B cell (primary cell): ENCODE measurements around the gene VWA3B. TPM values are rescaled to one million over a fixed set of nuclear protein-coding genes. Genes with fewer than 3 reads are reported as not detected.
"Not testable (repeated sequence)": the region's sequence is repeated elsewhere in the genome, so short reads cannot be mapped to it uniquely, and the experiment has no call there.

Experiments used
- ATAC-seq: fragments of 200-7000 bp; cut with Tn5 transposase; one replicate; pipeline ENCODE4 v1.10.0; 2021; ENCODE audit warnings: low read depth, mild to moderate bottlenecking, moderate number of reproducible peaks, moderate library complexity
- CTCF ChIA-PET: fragments of 350-600 bp; sonication (Branson Sonifier 250); formaldehyde crosslinking; loops from one replicate; lab custom pipeline; 2021; ENCODE audit warnings: antibody characterized with exemption, inconsistent platforms; lab: Charles Lee
- POLR2A ChIA-PET: fragments of 350-600 bp; sonication (Branson Sonifier 250); formaldehyde crosslinking; loops from one replicate; lab custom pipeline; 2021; ENCODE audit warnings: antibody characterized with exemption; lab: Charles Lee
- DNase-seq: peaks from one replicate; pipeline ENCODE4 v3.0.0; 2013
- H2AFZ ChIP-seq: 2 replicates; pipeline ENCODE4 v1.6.1; 2012; ENCODE audit warnings: mild to moderate bottlenecking, low read depth, low read length; ENCODE audit not compliant: insufficient read depth, poor library complexity, severe bottlenecking
- H3K27ac ChIP-seq, 2 donors: 1 replicate in 1 of 2; 2 replicates in 1 of 2; pipeline ENCODE4 v1.5.1; 2012 to 2013; ENCODE audit warnings: low read length in 2 of 2, mild to moderate bottlenecking in 2 of 2, moderate library complexity in 1 of 2
- H3K27me3 ChIP-seq, 4 experiments: fragments of 200-600 bp in 1 of 4; sonication (generic) in 1 of 4; replicated peaks in 1 of 4; 1 replicate in 2 of 4; 2 replicates in 2 of 4; pipeline versions ENCODE4 v1.6.1 to v1.7.0; 2013 to 2016; ENCODE audit warnings: low read length in 3 of 4, mild to moderate bottlenecking in 2 of 4, mixed read lengths in 1 of 4, moderate library complexity in 1 of 4; ENCODE audit not compliant: insufficient read depth in 4 of 4, control insufficient read depth in 3 of 4; ENCODE audit errors: control extremely low read depth in 1 of 4
- H3K36me3 ChIP-seq, 2 experiments: replicated peaks in 1 of 2; 1 replicate in 1 of 2; 2 replicates in 1 of 2; pipeline versions ENCODE4 v1.6.1 to v1.7.1; 2013; ENCODE audit warnings: low read length in 1 of 2; ENCODE audit not compliant: insufficient read depth in 2 of 2, control insufficient read depth in 1 of 2; ENCODE audit errors: control extremely low read depth in 1 of 2, extremely low read depth in 1 of 2
- H3K4me1 ChIP-seq, 2 donors: fragments of 200-600 bp in 1 of 2; sonication (generic) in 1 of 2; 1 replicate in 1 of 2; 2 replicates in 1 of 2; pipeline versions ENCODE4 v1.5.1 to v1.6.1; 2013 to 2017; ENCODE audit warnings: low read length in 2 of 2; ENCODE audit not compliant: control insufficient read depth in 2 of 2, insufficient read depth in 2 of 2
- H3K4me2 ChIP-seq: replicated peaks from 2 replicates; pipeline ENCODE3; 2012; ENCODE audit warnings: mild to moderate bottlenecking, low read depth, low read length; ENCODE audit not compliant: poor library complexity, severe bottlenecking
- H3K4me3 ChIP-seq, 5 experiments: fragments of 200-600 bp in 1 of 5; sonication (generic) in 1 of 5; 1 replicate in 3 of 5; 2 replicates in 2 of 5; pipeline versions ENCODE4 v1.5.1 to v1.7.0; 2011 to 2016; ENCODE audit warnings: low read length in 4 of 5, mild to moderate bottlenecking in 4 of 5, low read depth in 2 of 5, control low read depth in 1 of 5, moderate library complexity in 1 of 5; ENCODE audit not compliant: insufficient read depth in 1 of 5; ENCODE audit errors: control extremely low read depth in 1 of 5, extremely low read depth in 1 of 5
- H3K79me2 ChIP-seq: fragments of 200-600 bp; sonication (generic); one replicate; pipeline ENCODE4 v1.6.0; 2016; ENCODE audit warnings: low read length; ENCODE audit not compliant: control insufficient read depth, insufficient read depth
- H3K9ac ChIP-seq: fragments of 200-600 bp; sonication (generic); 2 replicates; pipeline ENCODE4 v1.6.1; 2017; ENCODE audit warnings: mild to moderate bottlenecking, low read length, moderate library complexity
- H3K9me3 ChIP-seq, 3 donors: one replicate each; pipeline versions ENCODE4 v1.6.1 to v1.7.1; 2013; ENCODE audit warnings: low read length in 2 of 3; ENCODE audit not compliant: control insufficient read depth in 2 of 3, insufficient read depth in 1 of 3; ENCODE audit errors: control extremely low read depth in 1 of 3
- H4K20me1 ChIP-seq: 2 replicates; pipeline ENCODE4 v1.6.0; 2012; ENCODE audit warnings: mild to moderate bottlenecking, low read length; ENCODE audit not compliant: insufficient read depth, control insufficient read depth, poor library complexity, severe bottlenecking
- H3K27ac Mint-ChIP-seq: one replicate; pipeline ENCODE4 v1.8.0; 2021; ENCODE audit warnings: mixed read lengths
- H3K27me3 Mint-ChIP-seq: one replicate; pipeline ENCODE4 v1.8.0; 2021; ENCODE audit warnings: mixed read lengths
- H3K4me1 Mint-ChIP-seq: one replicate; pipeline ENCODE4 v1.8.0; 2021; ENCODE audit warnings: mixed read lengths
- H3K4me3 Mint-ChIP-seq: one replicate; pipeline ENCODE4 v1.8.0; 2021; ENCODE audit warnings: mixed read lengths
- H3K9me3 Mint-ChIP-seq: one replicate; pipeline ENCODE4 v1.8.0; 2022; ENCODE audit warnings: mixed read lengths; ENCODE audit not compliant: insufficient read depth
- EZH2 ChIP-seq: IDR thresholded peaks from 2 replicates; pipeline ENCODE4 v1.6.1; 2012; ENCODE audit warnings: borderline replicate concordance, low read depth, mild to moderate bottlenecking, moderate library complexity, low read length; ENCODE audit not compliant: insufficient read depth, poor library complexity, severe bottlenecking
- WGBS: methylation state at CpG from one replicate; pipeline ENCODE4 v1.1.5; 2013; ENCODE audit warnings: missing lambda C conversion rate; ENCODE audit not compliant: insufficient coverage; 5-methylcytosine and 5-hydroxymethylcytosine counted together
- intact Hi-C: fragments of 100-400 bp; cut with micrococcal nuclease; formaldehyde crosslinking; loops from one replicate; pipeline ENCODE4 v1.10.0; 2022
- polyA plus RNA-seq: library from polyadenylated mRNA; depleted of rRNA; stranded (reverse); fragments of >200 nt; gene quantifications from 2 replicates; pipeline ENCODE4 v1.2.3, GENCODE V29; 2012
- total RNA-seq, 2 donors: library from RNA; stranded (reverse); fragments of 120-200 nt in 1 of 2; gene quantifications; 1 replicate in 1 of 2; 2 replicates in 1 of 2; pipeline versions ENCODE4 v1.2.3 to v1.2.4, GENCODE V29; 2013 to 2022
- TF ChIP-seq, protein P1 (sequence below): fragments of 200-600 bp; IDR thresholded peaks from one replicate; pipeline ENCODE4 v1.8.0; 2022; ENCODE audit warnings: antibody characterized with exemption, mild to moderate bottlenecking

Gene VWA3B
- total and polyA plus RNA-seq, 2 donors (not counting 1 experiment from before 2014, with no cell fraction given) = not detected

DNA sequence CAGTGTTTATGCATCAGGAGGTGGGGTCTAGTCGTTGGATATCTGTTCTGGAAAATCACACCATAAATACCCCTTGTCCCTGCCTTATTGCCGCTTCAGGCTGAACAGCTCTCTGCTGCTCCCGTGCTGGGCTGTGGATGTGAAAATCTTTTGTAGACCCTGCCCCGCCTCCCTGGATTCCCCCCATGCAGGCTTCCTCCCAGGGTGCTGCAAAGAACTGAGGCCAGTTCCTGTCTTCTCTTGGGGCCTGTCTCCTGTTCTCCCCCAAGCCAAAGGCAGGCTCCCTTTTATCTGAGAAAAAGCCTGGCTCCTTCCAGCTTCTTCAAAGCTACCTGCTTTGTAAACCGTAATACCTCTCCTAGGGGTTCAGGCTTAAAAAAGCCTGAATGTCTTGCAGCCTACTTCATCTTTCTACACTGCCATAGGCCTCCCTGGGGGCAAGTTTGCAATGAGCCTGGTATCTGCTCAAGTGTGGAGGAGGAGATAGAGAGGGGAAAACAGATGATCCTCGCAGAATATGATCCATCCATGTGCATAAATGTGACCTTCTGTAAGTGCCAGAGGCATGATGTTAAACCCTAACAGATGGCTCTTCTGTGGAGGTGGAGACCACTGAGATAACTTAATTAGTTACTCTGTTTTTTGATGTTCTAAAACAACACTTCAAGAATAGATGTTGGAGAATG is 55.3 kb downstream of the VWA3B start:
- ChIA-PET POLR2A (no interaction called here), CTCF (interaction anchor here (1.0 to 1.6 kb wide), 2 partner anchors 14 to 335 kb away, joined by 3 read pairs; no protein-coding TSS in a partner anchor)
- Histone ChIP-seq H4K20me1 (no peaks in the 10 kb centered on the region), H3K9ac (no peak overlapping the region), H3K4me3 (no peak overlapping the region), H3K4me2 (no peak overlapping the region), H3K79me2 (no peaks in the 10 kb centered on the region), H3K36me3 (no peaks in the 10 kb centered on the region), H3K9me3 (no peaks in the 10 kb centered on the region), H3K27ac (no peak overlapping the region), H3K4me1 (no peaks in the 10 kb centered on the region), H2AFZ (no peak overlapping the region), H3K27me3 (no peaks in the 10 kb centered on the region)
- intact Hi-C loops = no loop called here
- WGBS = 86% methylated on average over 3 of the region's 6 CpGs
- H3K27ac Mint-ChIP-seq = no peak overlapping the region
- H3K4me3 Mint-ChIP-seq = no peak overlapping the region
- TF ChIP-seq EZH2 = no peak
- TF ChIP-seq, protein P1, sequence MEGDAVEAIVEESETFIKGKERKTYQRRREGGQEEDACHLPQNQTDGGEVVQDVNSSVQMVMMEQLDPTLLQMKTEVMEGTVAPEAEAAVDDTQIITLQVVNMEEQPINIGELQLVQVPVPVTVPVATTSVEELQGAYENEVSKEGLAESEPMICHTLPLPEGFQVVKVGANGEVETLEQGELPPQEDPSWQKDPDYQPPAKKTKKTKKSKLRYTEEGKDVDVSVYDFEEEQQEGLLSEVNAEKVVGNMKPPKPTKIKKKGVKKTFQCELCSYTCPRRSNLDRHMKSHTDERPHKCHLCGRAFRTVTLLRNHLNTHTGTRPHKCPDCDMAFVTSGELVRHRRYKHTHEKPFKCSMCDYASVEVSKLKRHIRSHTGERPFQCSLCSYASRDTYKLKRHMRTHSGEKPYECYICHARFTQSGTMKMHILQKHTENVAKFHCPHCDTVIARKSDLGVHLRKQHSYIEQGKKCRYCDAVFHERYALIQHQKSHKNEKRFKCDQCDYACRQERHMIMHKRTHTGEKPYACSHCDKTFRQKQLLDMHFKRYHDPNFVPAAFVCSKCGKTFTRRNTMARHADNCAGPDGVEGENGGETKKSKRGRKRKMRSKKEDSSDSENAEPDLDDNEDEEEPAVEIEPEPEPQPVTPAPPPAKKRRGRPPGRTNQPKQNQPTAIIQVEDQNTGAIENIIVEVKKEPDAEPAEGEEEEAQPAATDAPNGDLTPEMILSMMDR = no peak
- DNase-seq (no peak), ATAC-seq (no peak)
- no peaks in the 10 kb centered on the region for H3K4me1 Mint-ChIP-seq
- no peaks in the 10 kb centered on the region for H3K27me3 Mint-ChIP-seq
- H3K9me3 Mint-ChIP-seq = no peaks in the 10 kb centered on the region

- H2AFZ ChIP-seq = no peak overlapping the region
- no peaks in the 10 kb centered on the region for H3K4me1 Mint-ChIP-seq
- H3K27me3 Mint-ChIP-seq = no peaks in the 10 kb centered on the region
- DNase-seq (no peak), ATAC-seq (no peak)
- H3K4me2 ChIP-seq = no peak overlapping the region
- POLR2A ChIA-PET = no interaction called here
- no peak overlapping the region for H3K4me3 ChIP-seq
- CTCF ChIA-PET = no interaction called here
- H4K20me1 ChIP-seq = no peaks in the 10 kb centered on the region
- no peaks in the 10 kb centered on the region for H3K36me3 ChIP-seq
- peaks cover 0 to 4% of the 10 kb centered on the region in 2 donors for H3K4me1 ChIP-seq
- H3K4me3 Mint-ChIP-seq = no peak overlapping the region
- no peaks in the 10 kb centered on the region for H3K27me3 ChIP-seq
- no peak overlapping the region for H3K27ac Mint-ChIP-seq
- H3K27ac ChIP-seq = no peak overlapping the region
- peaks cover 2% of the 10 kb centered on the region for H3K9me3 Mint-ChIP-seq
- WGBS = no CpG with 5 or more reads among the region's 3 CpGs
- peaks cover 0 to 4% (median 0%) of the 10 kb centered on the region in 3 donors for H3K9me3 ChIP-seq
- H3K79me2 ChIP-seq = no peaks in the 10 kb centered on the region
- no peak for TF ChIP-seq EZH2
- TF ChIP-seq, protein P1 = no peak
- intact Hi-C loops = no loop called here
- H3K9ac ChIP-seq = no peak overlapping the region
These were observed 58.1 kb downstream of the VWA3B start for GRCh38 chr2:98145070-98145469.

DNA sequence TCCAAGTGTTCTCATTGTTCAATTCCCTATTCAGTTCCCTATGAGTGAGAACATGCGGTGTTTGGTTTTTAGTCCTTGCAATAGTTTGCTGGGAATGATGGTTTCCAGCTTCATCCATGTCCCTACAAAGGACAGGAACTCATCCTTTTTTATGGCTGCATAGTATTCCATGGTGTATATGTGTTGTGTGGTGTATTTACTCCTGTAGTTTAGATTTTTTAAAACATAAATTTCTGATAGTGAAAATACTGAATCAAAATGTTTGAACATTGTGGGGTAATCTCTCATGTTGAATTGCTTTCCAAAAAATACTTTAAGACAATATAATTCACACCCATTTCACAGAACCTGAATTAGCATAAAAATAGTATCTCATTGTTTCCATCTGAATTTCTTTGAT is 60.9 kb downstream of the VWA3B start:
- H3K4me2 ChIP-seq, H3K79me2 ChIP-seq, H3K27ac Mint-ChIP-seq, H3K27ac ChIP-seq, H2AFZ ChIP-seq, H3K4me1 ChIP-seq, H3K9ac ChIP-seq, H3K36me3 ChIP-seq, intact Hi-C loops, H4K20me1 ChIP-seq, H3K9me3 ChIP-seq, H3K4me3 ChIP-seq, ATAC-seq, H3K4me1 Mint-ChIP-seq, H3K4me3 Mint-ChIP-seq, H3K27me3 ChIP-seq, POLR2A ChIA-PET, H3K27me3 Mint-ChIP-seq, DNase-seq, CTCF ChIA-PET, H3K9me3 Mint-ChIP-seq: not testable (repeated sequence)
- no CpG with 5 or more reads among the region's 1 CpG for WGBS
